H54 (cell line): ENCODE measurements around the gene B4GALNT2.
A peak's percentile ranks its signal among the peaks of the same experiment; 100 is the strongest.
"Not testable (repeated sequence)": the region's sequence is repeated elsewhere in the genome, so short reads cannot be mapped to it uniquely, and the experiment has no call there.

Source experiments
- DNase-seq: peaks from one replicate; pipeline ENCODE4 v3.0.0; 2011; ENCODE audit warnings: low spot score, mixed read lengths; ENCODE audit not compliant: insufficient read length
- FAIRE-seq: peaks from 3 replicates; lab custom pipeline; 2011; peaks lifted over from hg19 to GRCh38; lab: Jason Lieb, UNC
- POLR2A ChIP-seq: IDR thresholded peaks from 2 replicates; pipeline ENCODE4 v1.6.1; 2011; ENCODE audit warnings: low read depth, mild to moderate bottlenecking, low read length

The B4GALNT2 gene

GRCh38 chr17:49107211-49107557 lies 25.4 kb upstream of the B4GALNT2 start:
- TF ChIP-seq POLR2A: no peak
- DNase-seq (no peak), FAIRE-seq (no peak)

- FAIRE-seq: peak; percentile 93
- TF ChIP-seq POLR2A: no peak
- peak; percentile 66 for DNase-seq
Observed at GRCh38 chr17:49108318-49108717, 24.3 kb upstream of the B4GALNT2 start.

- no peak for FAIRE-seq
- DNase-seq: no peak
- TF ChIP-seq POLR2A: no peak
Observed at GRCh38 chr17:49110509-49110908, 22.1 kb upstream of the B4GALNT2 start.

DNA sequence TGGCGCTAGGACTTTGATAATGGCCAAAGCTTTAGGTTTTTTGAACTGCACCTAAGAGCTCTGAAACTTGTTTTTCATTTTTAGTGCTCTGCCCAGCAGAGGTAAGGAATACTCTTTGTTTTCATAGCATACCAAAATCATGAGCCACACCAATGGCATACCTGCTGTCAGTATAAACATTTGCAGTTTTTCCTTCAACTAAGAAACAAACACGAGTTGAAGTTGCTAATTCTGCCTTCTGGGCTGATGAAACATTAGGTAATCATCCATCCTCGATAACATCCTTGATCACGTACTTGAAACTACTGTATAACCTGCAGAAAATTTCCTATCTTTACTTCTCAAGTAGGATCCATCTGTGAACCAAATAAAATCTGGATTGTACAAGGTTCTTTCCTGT lies 20.6 kb upstream of the B4GALNT2 start:
- FAIRE-seq (no peak), DNase-seq (no peak)
- TF ChIP-seq POLR2A: no peak

GRCh38 chr17:49112936-49113335 lies 19.6 kb upstream of the B4GALNT2 start:
- FAIRE-seq: no peak
- DNase-seq: no peak
- TF ChIP-seq POLR2A: no peak

DNA sequence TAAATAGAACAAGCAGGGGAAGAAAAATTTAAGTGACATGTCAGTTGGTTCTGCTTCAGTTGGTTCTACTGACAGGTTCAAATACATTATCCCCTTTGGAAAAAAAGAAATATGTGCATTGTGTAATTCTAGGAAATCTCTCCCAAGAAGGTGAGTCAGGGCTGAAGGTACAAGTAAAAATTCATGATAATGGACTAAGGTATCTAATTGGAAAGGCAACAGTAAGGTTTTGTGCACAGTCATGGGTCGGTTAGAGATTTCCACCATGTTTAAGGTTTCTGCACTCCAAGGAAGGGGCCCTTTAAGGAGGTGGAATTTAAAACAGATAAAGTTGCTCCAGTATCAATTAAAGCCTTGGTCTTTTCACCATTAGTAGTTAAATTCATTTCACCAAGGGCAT lies 17.9 kb upstream of the B4GALNT2 start:
- FAIRE-seq: no peak
- no peak for DNase-seq
- no peak for TF ChIP-seq POLR2A

- DNase-seq (no peak), FAIRE-seq (no peak)
- TF ChIP-seq POLR2A: no peak
Observed at GRCh38 chr17:49117587-49118230, 14.9 kb upstream of the B4GALNT2 start.

DNA sequence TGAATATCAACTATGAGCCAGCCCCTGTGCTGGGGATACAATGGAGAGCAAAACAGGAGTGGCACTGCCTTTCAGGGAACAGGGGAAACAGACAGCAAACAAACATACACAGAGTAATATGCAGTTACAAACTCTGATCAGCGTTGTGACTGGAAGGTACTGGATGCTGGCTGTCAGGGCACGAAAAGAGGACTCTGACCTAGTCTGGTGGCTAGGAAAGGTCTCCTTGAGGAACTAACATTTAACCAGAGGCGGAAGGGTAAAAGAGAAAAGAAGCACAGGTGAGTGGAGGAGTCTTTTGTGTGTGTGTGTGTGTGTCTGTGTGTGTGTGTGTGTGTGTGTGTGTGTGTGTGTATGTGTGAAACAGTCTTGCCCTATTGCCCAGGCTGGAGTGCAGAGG lies 12.4 kb upstream of the B4GALNT2 start:
- FAIRE-seq (no peak), DNase-seq (no peak)
- no peak for TF ChIP-seq POLR2A

- DNase-seq (no peak), FAIRE-seq (no peak)
- TF ChIP-seq POLR2A: no peak
Observed at GRCh38 chr17:49121696-49122292, 10.8 kb upstream of the B4GALNT2 start.

DNA sequence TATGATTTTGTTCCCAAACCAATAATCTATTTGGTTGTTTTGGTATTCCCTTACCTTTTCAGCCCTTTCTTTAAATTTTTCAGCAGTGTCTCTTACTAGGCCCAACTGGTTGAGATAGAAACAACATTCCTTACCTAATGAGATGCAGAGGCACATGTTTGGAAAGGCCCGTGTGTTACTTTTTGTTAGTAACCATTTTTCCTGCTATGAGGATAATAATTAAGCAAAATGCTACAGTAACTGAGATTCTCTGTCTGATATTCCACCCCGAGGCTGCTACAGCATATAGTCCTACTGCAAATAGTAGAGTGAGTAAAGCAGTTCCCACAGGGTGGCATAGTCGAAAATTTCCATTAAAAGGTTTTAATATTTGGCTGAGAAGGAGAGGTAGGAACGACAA lies 10.0 kb upstream of the B4GALNT2 start:
- no peak for FAIRE-seq
- no peak for DNase-seq
- TF ChIP-seq POLR2A: no peak

- no peak for TF ChIP-seq POLR2A
- FAIRE-seq (no peak), DNase-seq (no peak)
Observed at GRCh38 chr17:49123061-49123460, 9.5 kb upstream of the B4GALNT2 start.

GRCh38 chr17:49125449-49125848 lies 7.1 kb upstream of the B4GALNT2 start:
- FAIRE-seq (no peak), DNase-seq (no peak)
- TF ChIP-seq POLR2A: no peak

GRCh38 chr17:49126183-49126859 lies 6.2 kb upstream of the B4GALNT2 start:
- DNase-seq, FAIRE-seq: not testable (repeated sequence)

GRCh38 chr17:49129359-49129950 lies 3.1 kb upstream of the B4GALNT2 start:
- FAIRE-seq, DNase-seq: not testable (repeated sequence)
